Measurements from ENCODE around the gene INS.

GRCh38 chr11:2187280-2187707, 26.3 kb upstream of the INS start:
- TF ChIP-seq SRSF9 (IDR thresholded peaks at IDR 0.05; ENCODE audit: borderline replicate concordance, insufficient read depth, low read depth, low read length, poor library complexity, severe bottlenecking) (no peak), ZNF761 (CRISPR knock-in tag; conservative IDR thresholded peaks at IDR 0.05) (no peak), REST (IDR thresholded peaks at IDR 0.05; ENCODE audit: borderline replicate concordance in 1 of 2, low read depth in 1 of 2, low read length in 2 of 2) (no peak), MYC (CRISPR knock-in tag; IDR thresholded peaks at IDR 0.05; ENCODE audit: borderline replicate concordance) (no peak), GATA4 (IDR thresholded peaks at IDR 0.05; ENCODE audit: borderline replicate concordance, low read depth) (no peak), MAZ (IDR thresholded peaks at IDR 0.05; ENCODE audit: borderline replicate concordance, low read depth, low read length) (no peak), MAZ (CRISPR knock-in tag; IDR thresholded peaks at IDR 0.05; ENCODE audit: low read depth) (no peak), CBFB (CRISPR knock-in tag; IDR thresholded peaks at IDR 0.05) (no peak), ZNF580 (CRISPR knock-in tag; IDR thresholded peaks at IDR 0.05; ENCODE audit: borderline replicate concordance, low read depth) (no peak), MED1 (CRISPR knock-in tag; IDR thresholded peaks at IDR 0.05) (no peak), ZBTB26 (CRISPR knock-in tag; IDR thresholded peaks at IDR 0.05; ENCODE audit: borderline replicate concordance) (no peak), ZNF30 (CRISPR knock-in tag; IDR thresholded peaks at IDR 0.05) (no peak)
- TF ChIP-seq, protein P1, sequence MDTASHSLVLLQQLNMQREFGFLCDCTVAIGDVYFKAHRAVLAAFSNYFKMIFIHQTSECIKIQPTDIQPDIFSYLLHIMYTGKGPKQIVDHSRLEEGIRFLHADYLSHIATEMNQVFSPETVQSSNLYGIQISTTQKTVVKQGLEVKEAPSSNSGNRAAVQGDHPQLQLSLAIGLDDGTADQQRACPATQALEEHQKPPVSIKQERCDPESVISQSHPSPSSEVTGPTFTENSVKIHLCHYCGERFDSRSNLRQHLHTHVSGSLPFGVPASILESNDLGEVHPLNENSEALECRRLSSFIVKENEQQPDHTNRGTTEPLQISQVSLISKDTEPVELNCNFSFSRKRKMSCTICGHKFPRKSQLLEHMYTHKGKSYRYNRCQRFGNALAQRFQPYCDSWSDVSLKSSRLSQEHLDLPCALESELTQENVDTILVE (CRISPR knock-in tag; IDR thresholded peaks at IDR 0.05): no peak
- TF ChIP-seq, protein P2, sequence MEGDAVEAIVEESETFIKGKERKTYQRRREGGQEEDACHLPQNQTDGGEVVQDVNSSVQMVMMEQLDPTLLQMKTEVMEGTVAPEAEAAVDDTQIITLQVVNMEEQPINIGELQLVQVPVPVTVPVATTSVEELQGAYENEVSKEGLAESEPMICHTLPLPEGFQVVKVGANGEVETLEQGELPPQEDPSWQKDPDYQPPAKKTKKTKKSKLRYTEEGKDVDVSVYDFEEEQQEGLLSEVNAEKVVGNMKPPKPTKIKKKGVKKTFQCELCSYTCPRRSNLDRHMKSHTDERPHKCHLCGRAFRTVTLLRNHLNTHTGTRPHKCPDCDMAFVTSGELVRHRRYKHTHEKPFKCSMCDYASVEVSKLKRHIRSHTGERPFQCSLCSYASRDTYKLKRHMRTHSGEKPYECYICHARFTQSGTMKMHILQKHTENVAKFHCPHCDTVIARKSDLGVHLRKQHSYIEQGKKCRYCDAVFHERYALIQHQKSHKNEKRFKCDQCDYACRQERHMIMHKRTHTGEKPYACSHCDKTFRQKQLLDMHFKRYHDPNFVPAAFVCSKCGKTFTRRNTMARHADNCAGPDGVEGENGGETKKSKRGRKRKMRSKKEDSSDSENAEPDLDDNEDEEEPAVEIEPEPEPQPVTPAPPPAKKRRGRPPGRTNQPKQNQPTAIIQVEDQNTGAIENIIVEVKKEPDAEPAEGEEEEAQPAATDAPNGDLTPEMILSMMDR (CRISPR knock-in tag; IDR thresholded peaks at IDR 0.05): no peak

Data from HepG2 (cell line).